GM12892 (cell line): ENCODE data around the gene EXOC3L1.

ENCODE experiments used
- DNase-seq: peaks from one replicate; pipeline ENCODE4 v3.0.0; 2011; ENCODE audit not compliant: insufficient read length
- FAIRE-seq: peaks from 2 replicates; lab custom pipeline; 2011; peaks lifted over from hg19 to GRCh38; lab: Jason Lieb, UNC
- POLR2A ChIP-seq: IDR thresholded peaks from 2 replicates; pipeline ENCODE4 v1.6.1; 2011; ENCODE audit warnings: low read depth, low read length, control low read depth
- POLR2AphosphoS5 ChIP-seq: IDR thresholded peaks from 2 replicates; pipeline ENCODE4 v1.6.1; 2011; ENCODE audit warnings: low read depth, low read length, control low read depth
- TAF1 ChIP-seq: IDR thresholded peaks from 2 replicates; pipeline ENCODE4 v1.6.1; 2011; ENCODE audit warnings: low read depth, mild to moderate bottlenecking, control low read depth, low read length, borderline replicate concordance

EXOC3L1 gene

GRCh38 chr16:67184995-67185650 lies 4.8 kb downstream of the EXOC3L1 start:
- DNase-seq: peak; percentile 69
- peak; percentile 96 for FAIRE-seq
- no peak for TF ChIP-seq POLR2AphosphoS5
- TF ChIP-seq TAF1: no peak
- no peak for TF ChIP-seq POLR2A

- DNase-seq (no peak), FAIRE-seq (no peak)
Observed at GRCh38 chr16:67184453-67184994, 5.4 kb downstream of the EXOC3L1 start.

GRCh38 chr16:67183627-67184452 lies 6.1 kb downstream of the EXOC3L1 start, which contains the start of gene MATCAP1:
Gene MATCAP1 (minus strand): TSS chr16:67183963. CDS start chr16:67180610, 3,353 bp downstream.
- FAIRE-seq (peak; percentile 99), DNase-seq (peak; percentile 100)

More at GRCh38 chr16:67184453-67184994, 5.4 kb downstream of the EXOC3L1 start:
- TF ChIP-seq POLR2A (no peak), TAF1 (no peak), POLR2AphosphoS5 (no peak)

GRCh38 chr16:67183284-67183626 lies 6.7 kb downstream of the EXOC3L1 start:
- TF ChIP-seq TAF1 (no peak), POLR2AphosphoS5 (no peak), POLR2A (no peak)
- no peak for DNase-seq
- no peak for FAIRE-seq

More at GRCh38 chr16:67183627-67184452, 6.1 kb downstream of the EXOC3L1 start, which contains the start of gene MATCAP1:
- TF ChIP-seq TAF1: 0 out of 2 replicates have a peak, but pooled peaks have one; percentile 17
- no peak for TF ChIP-seq POLR2AphosphoS5
- TF ChIP-seq POLR2A: no peak; the same call in 1 of the 2 replicates

GRCh38 chr16:67182288-67182687 lies 7.6 kb downstream of the EXOC3L1 start:
- no peak for FAIRE-seq
- TF ChIP-seq POLR2AphosphoS5 (no peak), POLR2A (no peak), TAF1 (no peak)

GRCh38 chr16:67181346-67181745 lies 8.6 kb downstream of the EXOC3L1 start:
- TF ChIP-seq POLR2A: no peak
- no peak for TF ChIP-seq TAF1
- TF ChIP-seq POLR2AphosphoS5: no peak
- FAIRE-seq: no peak
- DNase-seq: no peak

More at GRCh38 chr16:67182288-67182687, 7.6 kb downstream of the EXOC3L1 start:
- DNase-seq: no peak

- DNase-seq: no peak
- FAIRE-seq: no peak
- TF ChIP-seq POLR2A (no peak), TAF1 (no peak), POLR2AphosphoS5 (no peak)
Observed at GRCh38 chr16:67180166-67180565, 9.8 kb downstream of the EXOC3L1 start.

- FAIRE-seq (no peak), DNase-seq (no peak)
- TF ChIP-seq POLR2AphosphoS5 (no peak), TAF1 (no peak), POLR2A (no peak)
Observed at GRCh38 chr16:67179421-67180080, 10.4 kb downstream of the EXOC3L1 start.

- no peak for TF ChIP-seq POLR2AphosphoS5
- no peak for TF ChIP-seq TAF1
- no peak for TF ChIP-seq POLR2A
- peak; percentile 60 for FAIRE-seq
- peak; percentile 69 for DNase-seq
Observed at GRCh38 chr16:67177743-67178699, 11.9 kb downstream of the EXOC3L1 start.

- DNase-seq: no peak
- no peak for TF ChIP-seq TAF1
- TF ChIP-seq POLR2A: no peak
- no peak for TF ChIP-seq POLR2AphosphoS5
Observed at GRCh38 chr16:67176662-67177061, 13.3 kb downstream of the EXOC3L1 start.

GRCh38 chr16:67174706-67175231 lies 15.2 kb downstream of the EXOC3L1 start:
- no peak for TF ChIP-seq POLR2AphosphoS5
- no peak for TF ChIP-seq TAF1
- no peak for TF ChIP-seq POLR2A
- DNase-seq: no peak
- FAIRE-seq: no peak

More at GRCh38 chr16:67176662-67177061, 13.3 kb downstream of the EXOC3L1 start:
- FAIRE-seq: no peak
